Progenitor cell of endocrine pancreas (in vitro differentiated cells): Measurements from ENCODE around the gene HBG2. TPM values are rescaled to one million over a fixed set of nuclear protein-coding genes. Genes with fewer than 3 reads are reported as not detected.

Experiments used
- DNase-seq: peaks from one replicate; pipeline ENCODE4 v3.0.0; 2021; ENCODE audit warnings: low spot score; ENCODE audit not compliant: unreplicated experiment
- H3K27ac Mint-ChIP-seq: 2 replicates; pipeline ENCODE4 v1.8.0; 2021; ENCODE audit warnings: mild to moderate bottlenecking, moderate library complexity, mixed read lengths
- H3K27me3 Mint-ChIP-seq: 2 replicates; pipeline ENCODE4 v1.8.0; 2021; ENCODE audit warnings: mixed read lengths
- H3K36me3 Mint-ChIP-seq: 2 replicates; pipeline ENCODE4 v1.8.0; 2022; ENCODE audit warnings: mixed read lengths; ENCODE audit not compliant: insufficient read depth
- H3K4me1 Mint-ChIP-seq: 2 replicates; pipeline ENCODE4 v1.8.0; 2021; ENCODE audit warnings: low read depth, mixed read lengths
- H3K4me3 Mint-ChIP-seq: 2 replicates; pipeline ENCODE4 v1.8.0; 2021; ENCODE audit warnings: low read depth, mild to moderate bottlenecking, moderate library complexity, mixed read lengths
- H3K9me3 Mint-ChIP-seq: 2 replicates; pipeline ENCODE4 v1.8.0; 2021; ENCODE audit warnings: low read depth, mixed read lengths
- total RNA-seq: library from RNA; stranded (reverse); gene quantifications from 2 replicates; pipeline ENCODE4 v1.2.1, GENCODE V29; 2021
- TF ChIP-seq, protein P1 (sequence below): fragments of 200-600 bp; sonication (generic); IDR thresholded peaks from one replicate; pipeline ENCODE4 v1.5.0; 2021; ENCODE audit warnings: antibody characterized with exemption, mild to moderate bottlenecking; ENCODE audit not compliant: unreplicated experiment

Gene HBG2
- total RNA-seq, 1 donor from 2014 or later, result not detected

- Mint-ChIP-seq H3K36me3 (no peaks in the 10 kb centered on the region), H3K27ac (no peak overlapping the region), H3K4me3 (no peak overlapping the region), H3K9me3 (no peaks in the 10 kb centered on the region), H3K27me3 (peaks cover 16% of the 10 kb centered on the region), H3K4me1 (no peaks in the 10 kb centered on the region)
- TF ChIP-seq, protein P1, sequence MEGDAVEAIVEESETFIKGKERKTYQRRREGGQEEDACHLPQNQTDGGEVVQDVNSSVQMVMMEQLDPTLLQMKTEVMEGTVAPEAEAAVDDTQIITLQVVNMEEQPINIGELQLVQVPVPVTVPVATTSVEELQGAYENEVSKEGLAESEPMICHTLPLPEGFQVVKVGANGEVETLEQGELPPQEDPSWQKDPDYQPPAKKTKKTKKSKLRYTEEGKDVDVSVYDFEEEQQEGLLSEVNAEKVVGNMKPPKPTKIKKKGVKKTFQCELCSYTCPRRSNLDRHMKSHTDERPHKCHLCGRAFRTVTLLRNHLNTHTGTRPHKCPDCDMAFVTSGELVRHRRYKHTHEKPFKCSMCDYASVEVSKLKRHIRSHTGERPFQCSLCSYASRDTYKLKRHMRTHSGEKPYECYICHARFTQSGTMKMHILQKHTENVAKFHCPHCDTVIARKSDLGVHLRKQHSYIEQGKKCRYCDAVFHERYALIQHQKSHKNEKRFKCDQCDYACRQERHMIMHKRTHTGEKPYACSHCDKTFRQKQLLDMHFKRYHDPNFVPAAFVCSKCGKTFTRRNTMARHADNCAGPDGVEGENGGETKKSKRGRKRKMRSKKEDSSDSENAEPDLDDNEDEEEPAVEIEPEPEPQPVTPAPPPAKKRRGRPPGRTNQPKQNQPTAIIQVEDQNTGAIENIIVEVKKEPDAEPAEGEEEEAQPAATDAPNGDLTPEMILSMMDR, result no peak
- DNase-seq, result no peak
Observed at GRCh38 chr11:5247472-5248192, 6.9 kb downstream of the HBG2 start.

DNA sequence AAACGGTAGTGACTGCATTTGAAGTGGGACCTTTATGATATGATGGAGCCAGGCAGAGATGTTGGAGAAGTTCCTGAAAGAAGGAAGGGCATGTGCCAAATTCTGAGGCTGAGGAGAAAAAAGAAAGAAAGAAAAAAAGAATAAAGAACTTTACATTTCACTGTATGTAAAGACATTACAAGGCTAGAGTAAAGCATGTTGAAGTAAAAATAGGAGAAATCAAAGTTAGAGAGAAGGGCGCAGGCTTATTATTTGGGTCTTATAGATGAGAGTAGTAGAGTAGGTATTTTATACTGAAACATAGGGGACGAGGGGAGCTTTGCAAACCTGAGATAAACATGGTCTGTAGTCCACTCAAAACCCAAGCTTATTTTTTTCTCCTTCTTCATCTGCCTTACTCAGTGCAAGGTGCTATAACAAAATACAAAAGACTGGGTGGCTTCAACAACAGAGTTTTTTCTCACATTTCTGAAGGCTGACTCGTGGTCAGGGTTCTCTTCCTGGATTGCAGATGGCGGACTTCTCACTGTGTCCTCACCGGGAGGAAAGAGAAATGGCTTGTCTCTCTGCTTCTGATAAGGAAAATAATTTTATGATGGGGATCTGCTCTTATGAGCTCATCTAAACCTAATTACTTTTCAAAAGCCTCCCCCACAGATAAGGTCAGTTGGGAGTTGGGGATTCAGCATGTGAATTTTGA, 7.7 kb downstream of the HBG2 start:
- no peaks in the 10 kb centered on the region for H3K36me3 Mint-ChIP-seq
- TF ChIP-seq, protein P1, result no peak
- no peak overlapping the region for H3K27ac Mint-ChIP-seq
- no peaks in the 10 kb centered on the region for H3K4me1 Mint-ChIP-seq
- H3K9me3 Mint-ChIP-seq, result no peaks in the 10 kb centered on the region
- no peak overlapping the region for H3K4me3 Mint-ChIP-seq
- peaks cover 12% of the 10 kb centered on the region for H3K27me3 Mint-ChIP-seq
- no peak for DNase-seq

- no peak for DNase-seq
- Mint-ChIP-seq H3K36me3 (no peaks in the 10 kb centered on the region), H3K27me3 (peaks cover 12% of the 10 kb centered on the region), H3K4me1 (no peaks in the 10 kb centered on the region), H3K9me3 (no peaks in the 10 kb centered on the region), H3K27ac (no peak overlapping the region), H3K4me3 (no peak overlapping the region)
- TF ChIP-seq, protein P1, result no peak
Observed at GRCh38 chr11:5245155-5245554, 9.4 kb downstream of the HBG2 start.

GRCh38 chr11:5243816-5244180, 10.8 kb downstream of the HBG2 start:
- H3K27me3 Mint-ChIP-seq, result peaks cover 10% of the 10 kb centered on the region
- no peak for DNase-seq
- H3K4me3 Mint-ChIP-seq, result no peak overlapping the region
- H3K4me1 Mint-ChIP-seq, result no peaks in the 10 kb centered on the region
- TF ChIP-seq, protein P1, result no peak
- H3K9me3 Mint-ChIP-seq, result no peaks in the 10 kb centered on the region
- H3K36me3 Mint-ChIP-seq, result no peaks in the 10 kb centered on the region
- no peak overlapping the region for H3K27ac Mint-ChIP-seq

DNA sequence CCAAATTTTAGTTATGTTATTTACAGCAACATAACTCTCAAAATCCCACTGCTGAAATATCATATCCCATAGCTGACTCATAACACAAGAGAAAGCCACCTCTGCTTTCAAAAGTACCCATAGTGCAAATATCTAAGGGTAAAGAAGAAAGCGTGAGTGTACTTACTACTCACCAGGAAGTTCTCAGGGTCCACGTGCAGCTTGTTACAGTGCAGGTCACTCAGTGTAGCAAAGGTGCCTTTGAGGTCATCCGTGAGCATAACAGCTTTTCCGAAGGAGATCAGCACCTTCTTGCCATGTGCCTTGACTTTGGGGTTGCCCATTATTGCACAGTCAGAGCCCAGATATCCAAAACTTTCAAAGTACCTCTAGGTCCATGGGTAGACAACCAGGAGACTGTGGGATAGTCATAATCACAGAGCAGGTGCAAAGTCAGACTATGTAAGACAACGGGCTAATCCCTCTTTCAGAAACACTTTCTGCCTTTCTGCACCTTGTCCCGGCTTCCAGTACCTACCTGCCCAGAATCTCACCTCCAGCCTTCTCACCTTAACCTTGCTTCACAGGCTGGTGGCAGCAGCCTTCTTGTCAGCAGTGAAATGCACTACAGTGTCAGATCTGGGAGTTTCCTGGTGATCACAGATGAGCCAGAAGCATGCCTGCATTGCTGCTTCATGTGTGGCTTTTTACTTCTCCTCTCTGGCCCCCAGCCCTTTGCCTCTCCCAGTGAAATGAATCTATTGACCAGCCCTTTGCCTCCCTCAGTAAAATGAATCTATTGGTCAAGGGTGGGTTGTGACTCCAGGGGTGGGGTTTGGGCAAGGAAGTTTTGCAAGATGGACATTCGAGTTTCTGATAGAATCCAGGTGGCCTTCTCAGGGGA, 11.4 kb downstream of the HBG2 start:
- TF ChIP-seq, protein P1, result no peak
- Mint-ChIP-seq H3K9me3 (no peaks in the 10 kb centered on the region), H3K27ac (no peak overlapping the region), H3K36me3 (no peaks in the 10 kb centered on the region), H3K27me3 (peaks cover 10% of the 10 kb centered on the region), H3K4me3 (no peak overlapping the region), H3K4me1 (no peaks in the 10 kb centered on the region)
- no peak for DNase-seq
